Stomach smooth muscle (tissue), 2 donors: ENCODE data around the gene SHKBP1.
A peak's percentile ranks its signal among the peaks of the same experiment; 100 is the strongest.

Source experiments
- H3K27ac ChIP-seq: one replicate; pipeline ENCODE4 v1.7.0; 2013; ENCODE audit warnings: mild to moderate bottlenecking, low read length, inconsistent platforms
- H3K27me3 ChIP-seq, 2 donors: one replicate each; pipeline ENCODE4 v1.7.0; 2013; ENCODE audit warnings: low read length in 2 of 2; ENCODE audit not compliant: insufficient read depth in 2 of 2, control insufficient read depth in 1 of 2
- H3K36me3 ChIP-seq, 2 donors: one replicate each; pipeline ENCODE4 v1.7.0; 2013; ENCODE audit warnings: low read length in 2 of 2; ENCODE audit not compliant: control insufficient read depth in 2 of 2, insufficient read depth in 2 of 2
- H3K4me1 ChIP-seq: one replicate; pipeline ENCODE4 v1.7.0; 2013; ENCODE audit warnings: low read length; ENCODE audit not compliant: control insufficient read depth, insufficient read depth
- H3K4me3 ChIP-seq, 2 donors: one replicate each; pipeline ENCODE4 v1.7.0; 2013; ENCODE audit warnings: low read length in 2 of 2
- H3K9ac ChIP-seq, 2 donors: one replicate each; pipeline ENCODE4 v1.7.0; 2013; ENCODE audit warnings: low read length in 2 of 2, mild to moderate bottlenecking in 1 of 2
- H3K9me3 ChIP-seq, 2 donors: one replicate each; pipeline ENCODE4 v1.7.0; 2013; ENCODE audit warnings: low read length in 2 of 2; ENCODE audit not compliant: control insufficient read depth in 2 of 2
- donor health status: healthy.
- donor health status: Pancreatic carcinoma.

The SHKBP1 gene

GRCh38 chr19:40571005-40571318 lies 5.7 kb upstream of the SHKBP1 start:
- no peak overlapping the region for H3K9ac ChIP-seq
- no peaks in the 10 kb centered on the region for H3K9me3 ChIP-seq
- H3K4me1 ChIP-seq = peaks cover 17% of the 10 kb centered on the region
- no peaks in the 10 kb centered on the region for H3K36me3 ChIP-seq
- H3K27me3 ChIP-seq = peaks cover 13 to 19% of the 10 kb centered on the region in 2 donors
- H3K4me3 ChIP-seq = peak overlapping the region; percentile 20 to 35
- no peak overlapping the region for H3K27ac ChIP-seq

- peaks cover 10 to 14% of the 10 kb centered on the region in 2 donors for H3K27me3 ChIP-seq
- H3K4me1 ChIP-seq = peaks cover 20% of the 10 kb centered on the region
- H3K9me3 ChIP-seq = no peaks in the 10 kb centered on the region
- no peak overlapping the region for H3K9ac ChIP-seq
- no peak overlapping the region for H3K4me3 ChIP-seq
- H3K27ac ChIP-seq = no peak overlapping the region
- no peaks in the 10 kb centered on the region for H3K36me3 ChIP-seq
These were observed 4.7 kb upstream of the SHKBP1 start for GRCh38 chr19:40571831-40572495.

- no peaks in the 10 kb centered on the region for H3K9me3 ChIP-seq
- H3K9ac ChIP-seq = no peak overlapping the region
- H3K4me3 ChIP-seq = no peak overlapping the region
- H3K36me3 ChIP-seq = peaks cover 3 to 4% of the 10 kb centered on the region in 2 donors
- H3K27ac ChIP-seq = no peak overlapping the region
- H3K4me1 ChIP-seq = peaks cover 12% of the 10 kb centered on the region
- no peaks in the 10 kb centered on the region for H3K27me3 ChIP-seq
These were observed 1.3 kb upstream of the SHKBP1 start for GRCh38 chr19:40575326-40575725.

- Histone ChIP-seq H3K27ac (no peak overlapping the region), H3K4me1 (peaks cover 10% of the 10 kb centered on the region), H3K9me3 (no peaks in the 10 kb centered on the region), H3K27me3 (no peaks in the 10 kb centered on the region), H3K36me3 (peaks cover 7% of the 10 kb centered on the region in 2 donors), H3K9ac (no peak overlapping the region), H3K4me3 (peak overlapping the region; percentile 90 to 98)
These were observed 505 bp upstream of the SHKBP1 start for GRCh38 chr19:40576151-40576584.

- no peak overlapping the region for H3K27ac ChIP-seq
- H3K9ac ChIP-seq = peak overlapping the region in 1 of 2 donors; percentile 5
- H3K4me3 ChIP-seq = no peak overlapping the region
- no peaks in the 10 kb centered on the region for H3K9me3 ChIP-seq
- H3K27me3 ChIP-seq = no peaks in the 10 kb centered on the region
- peaks cover 7% of the 10 kb centered on the region in 2 donors for H3K36me3 ChIP-seq
- peaks cover 10% of the 10 kb centered on the region for H3K4me1 ChIP-seq
These were observed 1.8 kb downstream of the SHKBP1 start for GRCh38 chr19:40578442-40578908.

- Histone ChIP-seq H3K9me3 (no peaks in the 10 kb centered on the region), H3K9ac (no peak overlapping the region), H3K4me3 (no peak overlapping the region), H3K36me3 (peaks cover 7% of the 10 kb centered on the region in 2 donors), H3K27me3 (no peaks in the 10 kb centered on the region), H3K27ac (no peak overlapping the region), H3K4me1 (peaks cover 10% of the 10 kb centered on the region)
These were observed 3.9 kb downstream of the SHKBP1 start for GRCh38 chr19:40580619-40581018.

- H3K27ac ChIP-seq = no peak overlapping the region
- H3K4me3 ChIP-seq = no peak overlapping the region
- peaks cover 5% of the 10 kb centered on the region for H3K4me1 ChIP-seq
- peaks cover 7% of the 10 kb centered on the region in 2 donors for H3K36me3 ChIP-seq
- H3K9ac ChIP-seq = no peak overlapping the region
- H3K27me3 ChIP-seq = no peaks in the 10 kb centered on the region
- H3K9me3 ChIP-seq = no peaks in the 10 kb centered on the region
These were observed 4.9 kb downstream of the SHKBP1 start for GRCh38 chr19:40581531-40581930.

- no peaks in the 10 kb centered on the region for H3K27me3 ChIP-seq
- H3K36me3 ChIP-seq = peaks cover 7 to 9% of the 10 kb centered on the region in 2 donors
- H3K4me1 ChIP-seq = peaks cover 3% of the 10 kb centered on the region
- H3K9ac ChIP-seq = no peak overlapping the region
- no peak overlapping the region for H3K4me3 ChIP-seq
- H3K27ac ChIP-seq = no peak overlapping the region
- H3K9me3 ChIP-seq = no peaks in the 10 kb centered on the region
These were observed 5.8 kb downstream of the SHKBP1 start for GRCh38 chr19:40582467-40582866.

- Histone ChIP-seq H3K9ac (no peak overlapping the region), H3K36me3 (peaks cover 7 to 11% of the 10 kb centered on the region in 2 donors), H3K4me3 (no peak overlapping the region), H3K4me1 (peaks cover 1% of the 10 kb centered on the region), H3K27ac (no peak overlapping the region), H3K27me3 (no peaks in the 10 kb centered on the region), H3K9me3 (no peaks in the 10 kb centered on the region)
These were observed 6.6 kb downstream of the SHKBP1 start for GRCh38 chr19:40583283-40583682.

GRCh38 chr19:40584007-40584406 lies 7.3 kb downstream of the SHKBP1 start:
- Histone ChIP-seq H3K27me3 (no peaks in the 10 kb centered on the region), H3K4me1 (no peaks in the 10 kb centered on the region), H3K9me3 (no peaks in the 10 kb centered on the region), H3K4me3 (no peak overlapping the region), H3K27ac (no peak overlapping the region), H3K36me3 (peaks cover 7 to 14% of the 10 kb centered on the region in 2 donors), H3K9ac (no peak overlapping the region)

GRCh38 chr19:40585241-40585981 lies 8.7 kb downstream of the SHKBP1 start:
- Histone ChIP-seq H3K27ac (no peak overlapping the region), H3K4me3 (no peak overlapping the region), H3K4me1 (no peaks in the 10 kb centered on the region), H3K9ac (no peak overlapping the region), H3K36me3 (peaks cover 2 to 11% of the 10 kb centered on the region in 2 donors), H3K27me3 (no peaks in the 10 kb centered on the region), H3K9me3 (no peaks in the 10 kb centered on the region)
